Epithelial cell of esophagus (primary cell): ENCODE results near the gene SMIM23.
"Not testable (repeated sequence)": the region's sequence is repeated elsewhere in the genome, so short reads cannot be mapped to it uniquely, and the experiment has no call there.

ENCODE experiments used
- DNase-seq: peaks from one replicate; pipeline ENCODE4 v3.0.0; 2010; ENCODE audit warnings: low read depth
- H3K4me3 ChIP-seq: 2 replicates; pipeline ENCODE4 v1.5.1; 2011; ENCODE audit warnings: mild to moderate bottlenecking, low read length, control low read depth
- CTCF ChIP-seq: IDR thresholded peaks from 2 replicates; pipeline ENCODE4 v1.5.1; 2011; ENCODE audit warnings: low read depth, mild to moderate bottlenecking, low read length, control low read depth, inconsistent platforms; ENCODE audit not compliant: insufficient read depth; ENCODE audit errors: missing control alignments

The SMIM23 gene

GRCh38 chr5:171771856-171772255 lies 13.8 kb upstream of the SMIM23 start:
- no peak for TF ChIP-seq CTCF
- H3K4me3 ChIP-seq: no peak overlapping the region
- DNase-seq: no peak

GRCh38 chr5:171773106-171773505 lies 12.5 kb upstream of the SMIM23 start:
- no peak for DNase-seq
- H3K4me3 ChIP-seq: no peak overlapping the region
- TF ChIP-seq CTCF: no peak

- H3K4me3 ChIP-seq: no peak overlapping the region
- no peak for DNase-seq
- no peak for TF ChIP-seq CTCF
Measured at GRCh38 chr5:171774418-171774817, 11.2 kb upstream of the SMIM23 start.

GRCh38 chr5:171776213-171776612 lies 9.4 kb upstream of the SMIM23 start:
- H3K4me3 ChIP-seq: no peak overlapping the region
- DNase-seq: no peak
- no peak for TF ChIP-seq CTCF

- no peak for TF ChIP-seq CTCF
- no peak for DNase-seq
- no peak overlapping the region for H3K4me3 ChIP-seq
Measured at GRCh38 chr5:171776770-171777759, 8.6 kb upstream of the SMIM23 start.

- not testable (repeated sequence) for DNase-seq, H3K4me3 ChIP-seq
Measured at GRCh38 chr5:171781744-171782143, 3.9 kb upstream of the SMIM23 start.

- H3K4me3 ChIP-seq: no peak overlapping the region
- no peak for TF ChIP-seq CTCF
- DNase-seq: no peak
Measured at GRCh38 chr5:171782332-171782966, 3.2 kb upstream of the SMIM23 start.
